Testis (tissue), 3 donors: ENCODE results near the gene LAD1. TPM values are rescaled to one million over a fixed set of nuclear protein-coding genes. Genes with fewer than 3 reads are reported as not detected.

Experiments used
- DNase-seq: peaks from one replicate; pipeline ENCODE4 v3.0.0-alpha.2; 2019
- H3K27ac ChIP-seq, 2 donors: fragments of 200-600 bp; sonication (generic); one replicate each; pipeline ENCODE4 v1.5.1; 2019
- H3K27me3 ChIP-seq: fragments of 200-600 bp; sonication (generic); one replicate; pipeline ENCODE4 v1.5.1; 2019
- H3K36me3 ChIP-seq: fragments of 200-600 bp; sonication (generic); one replicate; pipeline ENCODE4 v1.5.1; 2017; ENCODE audit warnings: low read depth; ENCODE audit errors: missing control alignments
- H3K4me1 ChIP-seq: fragments of 200-600 bp; sonication (generic); one replicate; pipeline ENCODE4 v1.5.1; 2019
- H3K4me3 ChIP-seq, 2 donors: fragments of 200-600 bp; sonication (generic); one replicate each; pipeline ENCODE4 v1.5.1; 2017 to 2019
- H3K9me3 ChIP-seq: fragments of 200-600 bp; sonication (generic); one replicate; pipeline ENCODE4 v1.5.1; 2017
- CTCF ChIP-seq, 3 experiments: fragments of 450-650 bp in 2 of 3; fragments of 200-600 bp in 1 of 3; sonication (generic) in 1 of 3; IDR thresholded peaks; one replicate each; pipeline ENCODE4 v1.5.1; 2016 to 2019; ENCODE audit warnings: antibody characterized with exemption in 3 of 3, mild to moderate bottlenecking in 2 of 3, moderate library complexity in 1 of 3
- POLR2A ChIP-seq: fragments of 450-650 bp; IDR thresholded peaks from one replicate; pipeline ENCODE4 v1.6.1; 2017; ENCODE audit warnings: antibody characterized with exemption, mild to moderate bottlenecking, moderate library complexity
- WGBS, 2 donors: methylation state at CpG; one replicate each; pipeline ENCODE4 v1.1.5; 2018; 5-methylcytosine and 5-hydroxymethylcytosine counted together
- intact Hi-C: fragments of 100-400 bp; cut with DNase I; formaldehyde crosslinking; loops from one replicate; pipeline ENCODE4 v1.15.1; 2023; ENCODE audit warnings: low total_unique reads
- polyA plus RNA-seq: library from polyadenylated mRNA; stranded (reverse); fragments of 350-450 nt; fragmentation: Illumina TruSeq; extraction: RNeasy Lipid Tissue Mini Kit (QIAGEN cat#74804); gene quantifications from one replicate; pipeline ENCODE4 v1.2.3, GENCODE V29; 2014; ENCODE audit warnings: low read depth, low replicate concordance; ENCODE audit not compliant: insufficient read depth
- total RNA-seq, 2 donors: library from RNA; depleted of rRNA; stranded (reverse); fragments of >200 nt; gene quantifications; one replicate each; pipeline ENCODE4 v1.2.3, GENCODE V29; 2016

The LAD1 gene
- total and polyA plus RNA-seq, 3 donors from 2014 or later, result 0.37 to 1.2 (median 0.71) TPM

DNA sequence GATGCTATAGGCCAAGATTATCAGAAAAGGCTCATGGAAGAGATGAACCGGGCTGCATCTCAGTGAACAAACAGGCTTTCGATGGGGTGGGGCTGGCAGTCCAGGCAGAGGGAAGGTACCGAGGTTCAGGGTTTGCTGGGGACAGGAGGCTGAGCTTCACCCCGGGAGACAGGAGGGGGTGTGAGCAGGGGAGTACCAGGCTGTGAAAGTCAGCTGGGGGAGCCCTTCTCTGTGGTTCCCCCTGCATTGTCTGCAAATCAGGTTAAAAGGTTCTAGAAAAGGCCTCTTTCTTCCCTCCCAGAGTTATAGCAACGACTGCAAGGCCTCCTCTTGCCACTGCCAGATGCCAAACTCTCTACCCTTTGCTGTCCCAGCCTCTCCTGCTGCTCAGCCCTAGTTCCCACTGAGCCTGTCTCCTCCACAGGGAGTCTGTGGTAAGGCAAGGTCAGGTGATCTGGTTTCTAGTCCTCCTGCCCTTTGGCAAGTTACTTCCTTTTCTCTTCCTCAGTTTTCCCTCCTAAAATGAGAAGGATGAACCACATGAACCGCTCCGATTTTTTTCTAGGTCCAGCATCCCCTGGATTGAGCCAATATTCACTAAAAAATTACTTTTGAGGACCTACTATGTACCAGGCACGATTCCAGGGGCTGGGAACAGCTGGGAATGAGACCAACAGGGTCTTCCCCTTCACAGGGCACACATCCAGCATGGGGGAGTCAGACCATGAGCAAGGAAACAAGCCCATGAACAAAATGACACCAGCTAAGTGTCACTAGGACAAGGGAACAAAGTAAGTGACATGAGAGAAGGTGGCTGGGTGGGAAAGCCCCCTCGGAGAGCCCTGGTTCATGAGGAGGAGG is 7.2 kb downstream of the LAD1 start:
- no peak for DNase-seq
- H3K9me3 ChIP-seq, result no peaks in the 10 kb centered on the region
- no peaks in the 10 kb centered on the region for H3K27me3 ChIP-seq
- no peak overlapping the region for H3K27ac ChIP-seq
- H3K4me3 ChIP-seq, result no peak overlapping the region
- TF ChIP-seq CTCF (IDR thresholded peaks at IDR 0.05) (no peak), POLR2A (no peak)
- H3K4me1 ChIP-seq, result no peaks in the 10 kb centered on the region
- H3K36me3 ChIP-seq, result no peaks in the 10 kb centered on the region
- WGBS, 2 donors, result 76 to 77% methylated on average over 9 of the region's 9 CpGs
- intact Hi-C loops, result no loop called here

DNA sequence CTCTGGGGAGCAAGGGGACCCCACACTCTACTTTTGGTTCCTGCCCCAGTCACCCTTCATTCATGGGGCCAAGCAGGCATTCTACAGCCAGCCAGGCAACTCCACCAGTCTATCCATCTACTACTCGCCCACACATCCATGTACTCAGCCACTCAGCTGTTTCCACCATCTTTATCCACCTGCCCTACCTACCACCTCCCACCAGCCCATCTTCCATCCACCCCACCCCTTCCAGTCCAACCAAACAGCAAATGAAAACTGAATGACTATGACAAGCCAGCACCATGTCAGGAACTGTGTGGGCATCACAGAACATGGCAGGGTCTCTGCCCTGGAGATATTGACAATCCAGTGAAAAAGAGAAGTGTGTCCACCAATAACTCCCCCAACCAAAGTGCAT is 7.9 kb downstream of the LAD1 start:
- no peaks in the 10 kb centered on the region for H3K27me3 ChIP-seq
- no peaks in the 10 kb centered on the region for H3K36me3 ChIP-seq
- H3K4me3 ChIP-seq, result no peak overlapping the region
- H3K4me1 ChIP-seq, result no peaks in the 10 kb centered on the region
- WGBS, 2 donors, result 87 to 94% methylated on average over 1 of the region's 1 CpG
- H3K9me3 ChIP-seq, result no peaks in the 10 kb centered on the region
- DNase-seq, result no peak
- no peak overlapping the region for H3K27ac ChIP-seq
- no peak for TF ChIP-seq POLR2A
- no peak for TF ChIP-seq CTCF (IDR thresholded peaks at IDR 0.05)
- intact Hi-C loops, result no loop called here

- Histone ChIP-seq H3K36me3 (no peaks in the 10 kb centered on the region), H3K27ac (no peak overlapping the region), H3K4me3 (no peak overlapping the region), H3K27me3 (no peaks in the 10 kb centered on the region), H3K4me1 (no peaks in the 10 kb centered on the region), H3K9me3 (no peaks in the 10 kb centered on the region)
- intact Hi-C loops, result no loop called here
- no peak for DNase-seq
- WGBS, 2 donors, result 83 to 88% methylated on average over 7 to 12 of the region's 12 CpGs
- TF ChIP-seq CTCF (IDR thresholded peaks at IDR 0.05) (no peak), POLR2A (no peak)
These were observed 10.1 kb downstream of the LAD1 start for GRCh38 chr1:201389051-201389450.

- intact Hi-C loops, result no loop called here
These were observed 12.9 kb downstream of the LAD1 start for GRCh38 chr1:201386208-201386607.

More at GRCh38 chr1:201386208-201386607, 12.9 kb downstream of the LAD1 start:
- Histone ChIP-seq H3K4me1 (no peaks in the 10 kb centered on the region), H3K4me3 (no peak overlapping the region), H3K27me3 (no peaks in the 10 kb centered on the region), H3K36me3 (no peaks in the 10 kb centered on the region), H3K27ac (no peak overlapping the region), H3K9me3 (no peaks in the 10 kb centered on the region)
- TF ChIP-seq CTCF (IDR thresholded peaks at IDR 0.05) (no peak), POLR2A (no peak)
- DNase-seq, result no peak
- 79 to 88% methylated on average over 5 to 8 of the region's 8 CpGs for WGBS, 2 donors
